NCI-H524 (cell line): ENCODE data around the gene KCNAB2.

Source experiments
- DNase-seq, 2 experiments: peaks; one replicate each; lab custom pipeline; 2025; lab: John Stamatoyannopoulos, UW

Gene KCNAB2

GRCh38 chr1:6082430-6082971, 36.8 kb downstream of the KCNAB2 start:
- DNase-seq: no peak

DNA sequence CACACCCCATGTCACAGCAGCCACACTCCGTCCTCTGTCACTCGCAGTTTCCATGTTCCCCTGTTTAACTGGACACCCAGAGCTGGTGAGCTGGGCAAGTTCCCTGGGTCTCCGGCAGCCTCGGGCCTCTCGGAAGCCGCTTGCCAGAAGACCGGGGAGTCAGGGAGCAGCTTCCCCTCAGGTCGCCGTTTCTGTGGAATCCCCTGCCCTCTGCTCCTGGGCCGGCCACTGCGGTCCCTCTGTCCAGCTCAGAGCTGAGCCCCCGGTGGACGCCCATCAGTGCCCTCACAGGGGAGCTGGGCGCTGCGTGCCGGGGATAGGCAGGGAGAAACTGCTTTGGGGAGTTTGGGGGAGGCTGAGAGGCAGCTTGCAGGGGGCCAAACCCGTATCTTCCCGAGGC, 37.7 kb downstream of the KCNAB2 start:
- DNase-seq: no peak

GRCh38 chr1:6083801-6084446, 38.2 kb downstream of the KCNAB2 start:
- peak in 1 of 2 experiments; percentile 46 for DNase-seq

DNA sequence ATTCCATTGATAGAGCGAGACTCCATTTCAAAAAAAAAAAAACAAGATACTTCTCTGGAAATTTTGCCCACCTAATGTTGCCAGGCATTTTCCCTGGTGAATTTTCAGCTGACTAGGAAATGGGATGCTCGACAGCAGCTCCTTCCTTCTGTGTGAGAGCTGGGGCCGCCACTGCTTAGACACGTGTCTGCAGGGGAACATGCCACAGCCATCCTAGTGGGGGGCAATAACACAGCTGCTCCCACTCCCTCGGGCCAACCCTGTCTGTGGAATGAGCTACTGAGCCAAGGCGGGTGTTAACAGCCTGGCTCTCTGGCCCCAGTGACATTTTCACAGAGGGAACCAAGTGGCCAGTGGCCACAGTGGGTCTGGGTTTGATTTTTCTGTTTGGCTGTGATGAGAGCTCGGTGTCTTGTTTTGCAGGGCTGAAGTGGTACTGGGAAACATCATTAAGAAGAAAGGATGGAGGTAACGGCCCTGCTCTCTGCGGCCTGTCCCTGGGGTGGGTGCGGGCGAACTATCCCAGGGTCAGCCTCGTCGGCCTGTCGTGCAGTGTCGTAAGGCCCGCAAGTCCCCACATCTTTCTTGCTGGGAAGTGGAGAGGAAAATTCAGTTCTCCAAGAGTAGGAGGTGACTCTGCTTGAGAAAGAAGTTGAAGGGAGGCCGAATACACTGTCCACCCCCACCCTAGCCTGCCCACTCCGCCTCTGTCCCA, 39.2 kb downstream of the KCNAB2 start:
- DNase-seq: no peak

- DNase-seq: no peak
Observed at GRCh38 chr1:6085666-6086065, 40.0 kb downstream of the KCNAB2 start.

DNA sequence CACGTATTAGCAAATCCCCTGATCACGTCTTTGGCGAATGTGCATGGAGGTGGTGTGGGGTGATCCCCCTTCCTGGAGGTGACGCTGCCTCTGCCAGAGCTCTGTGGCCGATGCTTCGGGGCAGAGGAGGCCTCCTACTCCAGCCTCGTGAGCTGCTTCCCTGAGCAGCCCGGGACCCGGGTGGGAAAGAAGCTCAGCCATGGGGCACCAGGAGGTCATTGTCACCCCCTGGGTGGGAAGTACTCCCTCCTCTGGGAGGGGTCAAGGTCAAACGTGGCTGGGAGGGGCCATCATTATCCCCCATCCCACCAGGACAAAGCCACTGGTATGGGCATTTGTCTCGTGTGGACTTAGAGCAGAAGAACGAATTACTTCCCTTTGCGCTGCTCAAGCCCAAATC, 40.7 kb downstream of the KCNAB2 start:
- no peak for DNase-seq

DNA sequence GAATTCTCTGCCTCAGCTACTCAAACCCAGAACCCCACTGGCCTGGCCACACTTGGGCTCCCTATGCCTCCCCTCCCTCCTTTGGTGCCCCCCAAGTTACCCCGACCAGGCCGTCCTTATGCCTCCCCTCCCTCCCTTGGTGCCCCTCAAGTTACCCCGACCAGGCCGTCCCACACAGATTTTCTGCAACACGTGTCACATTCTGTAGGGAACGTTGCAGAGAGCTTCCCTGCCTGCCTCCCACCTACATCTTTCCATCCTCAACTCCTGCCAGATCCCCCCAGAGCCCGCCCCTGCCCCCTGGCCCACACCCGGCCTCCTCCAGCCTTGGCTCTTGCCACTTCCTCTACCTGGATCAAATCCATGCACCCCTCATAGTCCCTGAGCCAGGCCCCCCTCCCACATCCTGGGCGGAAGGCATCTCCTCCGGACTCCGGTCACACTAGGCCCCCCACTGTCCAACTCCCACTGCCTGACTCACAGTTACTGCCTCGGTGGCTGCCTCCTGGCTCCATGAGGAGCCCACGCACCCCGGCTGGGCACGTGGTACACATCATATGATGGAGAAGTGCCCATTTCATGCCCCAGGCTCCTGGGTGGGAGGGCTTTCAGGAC, 41.2 kb downstream of the KCNAB2 start:
- DNase-seq: no peak

DNA sequence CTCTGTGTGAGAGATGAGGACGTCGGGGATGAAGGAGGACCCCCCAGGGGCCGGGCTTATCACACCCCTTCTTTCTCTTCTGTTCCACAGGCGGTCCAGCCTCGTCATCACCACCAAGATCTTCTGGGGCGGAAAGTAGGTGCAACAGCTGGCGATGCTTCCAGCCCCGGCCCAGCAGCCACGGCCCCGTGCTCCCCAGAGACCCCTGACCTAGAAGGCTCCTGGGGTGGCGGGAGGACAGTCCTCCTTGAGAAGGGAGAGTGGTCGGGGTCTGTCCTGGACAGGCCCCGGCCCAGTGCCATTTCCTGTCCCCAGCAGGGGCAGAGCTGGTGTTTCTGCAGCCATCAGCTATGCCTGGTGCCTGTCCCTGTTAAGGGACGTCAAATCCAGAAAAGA, 41.7 kb downstream of the KCNAB2 start:
- DNase-seq: no peak

GRCh38 chr1:6087958-6088357, 42.3 kb downstream of the KCNAB2 start:
- DNase-seq: no peak

DNA sequence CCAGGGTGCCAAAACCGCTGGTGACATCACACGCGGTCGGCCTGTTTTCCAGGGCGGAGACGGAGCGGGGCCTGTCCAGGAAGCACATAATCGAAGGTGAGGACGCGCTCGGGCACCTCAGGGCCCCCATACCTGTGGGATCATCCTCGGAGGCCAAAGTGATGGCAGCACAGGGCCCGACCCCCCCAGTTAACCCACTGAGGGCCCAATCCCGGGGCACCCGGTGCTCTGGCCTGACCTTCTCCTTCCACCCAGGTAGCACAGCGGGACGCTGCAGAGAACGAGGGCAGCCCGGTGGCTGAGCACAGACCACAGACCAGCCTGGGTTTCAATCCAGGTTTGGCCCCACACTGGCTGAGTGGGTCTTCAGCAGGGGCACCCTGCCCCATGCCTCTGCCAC, 43.3 kb downstream of the KCNAB2 start:
- no peak for DNase-seq

DNA sequence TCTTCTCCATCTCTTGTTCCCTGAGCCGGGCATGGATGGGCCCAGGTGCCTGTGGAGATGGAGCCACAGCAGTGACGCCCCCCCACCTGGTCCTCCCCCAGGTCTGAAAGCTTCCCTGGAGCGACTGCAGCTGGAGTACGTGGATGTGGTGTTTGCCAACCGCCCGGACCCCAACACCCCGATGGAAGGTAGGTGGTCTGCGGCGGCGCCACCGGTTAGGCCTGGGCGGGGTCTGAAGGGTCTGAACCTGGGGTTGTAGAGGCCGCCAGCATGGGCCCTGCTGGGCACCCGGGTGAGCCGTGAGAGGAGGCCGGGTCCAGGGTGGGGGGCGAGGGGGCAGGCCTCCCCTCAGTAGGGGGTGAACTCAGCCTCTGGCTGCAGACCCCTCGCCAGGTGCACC, 44.6 kb downstream of the KCNAB2 start:
- no peak for DNase-seq

GRCh38 chr1:6090996-6091822, 45.5 kb downstream of the KCNAB2 start:
- DNase-seq: no peak

DNA sequence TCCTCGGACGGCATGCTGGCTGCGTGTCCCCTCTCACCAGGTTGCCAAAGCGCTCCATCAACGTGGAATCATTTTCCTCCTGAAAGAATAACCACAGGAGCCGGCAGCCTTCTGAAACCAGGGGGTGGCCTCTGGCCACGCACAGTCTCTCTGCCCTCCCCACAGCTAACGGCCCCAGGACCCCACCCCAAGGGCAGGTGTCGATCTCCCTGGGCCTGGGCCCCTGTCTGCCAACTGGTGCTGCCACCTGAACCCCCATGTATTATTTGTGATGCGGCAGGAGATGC, 46.1 kb downstream of the KCNAB2 start:
- no peak for DNase-seq

DNA sequence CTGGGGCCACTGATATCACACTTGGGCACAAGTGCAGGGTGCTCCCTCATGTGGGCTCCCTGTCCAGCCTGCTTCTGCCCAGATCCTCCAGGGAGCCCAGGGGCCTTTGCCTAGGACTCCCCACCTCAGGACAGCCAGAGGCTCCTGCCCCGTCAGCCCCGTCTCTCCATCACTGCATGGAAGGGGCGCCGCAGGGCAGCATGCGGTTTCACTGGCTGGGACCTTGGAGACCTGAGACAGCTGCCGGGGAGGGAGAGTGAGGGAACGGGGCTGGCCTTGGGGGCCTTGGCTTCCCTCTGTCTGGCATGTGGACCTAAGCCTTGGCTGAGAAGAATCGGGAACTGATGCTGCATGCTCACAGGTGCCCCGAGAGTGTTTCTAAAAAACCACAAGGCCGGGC, 46.5 kb downstream of the KCNAB2 start:
- no peak for DNase-seq

DNA sequence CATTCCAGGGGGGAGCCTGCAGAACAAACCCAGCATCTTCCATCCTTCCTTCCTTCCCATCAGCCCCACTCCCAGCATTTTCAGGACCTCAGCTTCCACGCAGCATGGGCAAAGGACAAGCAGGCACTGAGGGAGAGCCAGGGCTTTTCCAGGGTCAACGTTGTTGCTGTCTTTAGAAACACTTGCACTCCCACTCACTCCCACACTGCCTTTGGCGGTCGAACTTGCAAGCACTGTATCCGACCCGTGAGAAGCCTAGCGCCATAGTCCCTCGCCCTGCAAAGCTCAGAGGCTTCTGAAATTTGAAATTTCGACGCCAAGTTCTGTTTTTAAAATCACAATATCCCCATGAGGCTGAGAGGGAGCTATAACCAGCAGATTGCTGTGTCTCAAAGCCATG, 47.4 kb downstream of the KCNAB2 start:
- no peak for DNase-seq

DNA sequence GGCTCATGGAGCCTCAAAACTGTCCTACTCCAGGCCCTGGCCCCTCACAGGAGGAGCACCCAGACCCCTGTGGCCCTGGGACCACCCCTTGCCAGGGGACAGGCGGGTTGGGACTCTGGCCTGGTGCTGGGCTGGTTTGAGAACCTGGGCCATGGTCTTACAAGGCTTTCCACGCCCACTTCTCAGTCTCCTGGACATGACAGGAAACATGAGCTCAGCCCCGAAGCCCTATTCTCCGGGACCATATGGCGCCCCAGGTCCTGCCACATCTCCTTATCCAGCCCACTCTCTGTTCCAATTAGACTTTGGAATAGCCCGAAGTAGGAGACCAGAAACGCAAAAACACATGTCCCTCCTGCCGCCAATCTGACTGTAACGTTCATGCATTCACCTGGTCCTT, 47.9 kb downstream of the KCNAB2 start:
- peak; percentile 75 to 85 for DNase-seq

DNA sequence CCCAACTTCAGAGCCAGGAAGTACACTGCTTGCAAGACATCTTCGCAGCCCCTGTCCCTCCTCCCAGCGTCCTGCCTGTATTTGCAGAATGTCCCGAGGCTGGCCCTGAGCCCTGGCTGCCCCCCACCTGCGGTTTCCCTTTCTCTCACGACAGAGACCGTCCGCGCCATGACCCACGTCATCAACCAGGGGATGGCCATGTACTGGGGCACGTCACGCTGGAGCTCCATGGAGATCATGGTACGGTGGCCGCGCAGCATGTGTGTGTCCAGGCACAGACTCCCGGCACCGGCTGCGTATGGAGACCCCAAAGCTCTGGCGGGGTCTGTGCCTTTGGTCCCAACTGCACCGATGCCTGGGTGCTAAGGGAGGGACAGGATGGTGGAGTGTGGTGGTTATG, 48.6 kb downstream of the KCNAB2 start:
- no peak for DNase-seq

- no peak for DNase-seq
Observed at GRCh38 chr1:6094801-6095505, 49.3 kb downstream of the KCNAB2 start.

GRCh38 chr1:6095511-6096242, 50.0 kb downstream of the KCNAB2 start:
- no peak for DNase-seq

DNA sequence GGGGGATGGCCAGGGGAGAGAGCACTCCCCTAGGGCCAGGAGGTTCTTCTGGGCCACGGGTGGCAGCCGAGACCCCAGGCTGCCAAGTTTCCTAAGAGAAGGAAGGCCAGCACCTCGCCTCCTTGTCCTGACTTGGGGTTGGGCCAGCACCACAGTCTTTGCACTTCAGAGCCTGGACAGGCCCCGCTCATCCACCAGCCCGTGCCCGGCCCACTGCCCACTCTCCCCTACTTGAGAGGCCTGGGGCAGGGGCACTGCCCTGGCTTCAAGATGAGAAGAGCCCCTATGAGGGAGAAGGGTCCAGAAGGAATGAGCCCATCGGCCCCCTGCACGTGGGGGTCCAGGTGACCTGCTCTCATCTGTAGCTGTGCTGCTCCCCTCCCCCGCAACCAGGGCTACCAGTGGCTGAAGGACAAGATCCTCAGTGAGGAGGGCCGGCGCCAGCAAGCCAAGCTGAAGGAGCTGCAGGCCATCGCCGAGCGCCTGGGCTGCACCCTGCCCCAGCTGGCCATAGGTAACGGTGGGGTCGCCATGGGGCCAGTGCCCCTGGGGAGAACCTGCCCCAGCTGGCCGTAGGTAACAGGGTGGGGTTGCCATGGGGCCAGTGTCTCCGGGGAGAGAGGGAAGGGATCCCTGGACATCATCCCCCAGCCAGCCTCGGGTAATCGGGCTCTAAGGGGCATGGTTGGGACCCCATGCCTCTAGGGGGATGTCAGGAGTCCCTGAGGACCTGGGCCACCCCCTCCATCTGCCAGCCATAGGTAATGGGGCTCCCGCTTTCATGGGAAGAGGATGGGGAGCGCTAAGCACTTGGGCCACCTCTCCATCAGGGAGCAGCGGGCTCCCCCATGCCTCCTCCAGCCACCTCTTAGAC, 50.8 kb downstream of the KCNAB2 start:
- no peak for DNase-seq
